Measurements from ENCODE around the gene FBL. TPM values are rescaled to one million over a fixed set of nuclear protein-coding genes. Genes with fewer than 3 reads are reported as not detected.
"Not testable (repeated sequence)": the region's sequence is repeated elsewhere in the genome, so short reads cannot be mapped to it uniquely, and the experiment has no call there.

Gene FBL
- total RNA-seq, 2 donors from 2014 or later, result 482 to 499 TPM

- H3K27me3 Mint-ChIP-seq (ENCODE audit: low read depth), result no peaks in the 10 kb centered on the region
- ATAC-seq (replicated peaks in 1 of 2), result no peak
- peaks cover 10% of the 10 kb centered on the region for H3K4me1 Mint-ChIP-seq (ENCODE audit: low read depth)
- DNase-seq, result no peak
- H3K27ac Mint-ChIP-seq, result no peak overlapping the region
- H3K36me3 Mint-ChIP-seq (ENCODE audit: insufficient read depth in 2 of 2), result no peaks in the 10 kb centered on the region
- H3K9me3 Mint-ChIP-seq, result no peaks in the 10 kb centered on the region
- no peak overlapping the region for H3K4me3 Mint-ChIP-seq
Observed at GRCh38 chr19:39823686-39824085, 22.5 kb downstream of the FBL start.

- Mint-ChIP-seq H3K27ac (no peak overlapping the region), H3K4me1 (ENCODE audit: low read depth) (peaks cover 10% of the 10 kb centered on the region), H3K4me3 (no peak overlapping the region), H3K27me3 (ENCODE audit: low read depth) (no peaks in the 10 kb centered on the region), H3K36me3 (ENCODE audit: insufficient read depth in 2 of 2) (peaks cover 0 to 2% of the 10 kb centered on the region in 2 donors), H3K9me3 (no peaks in the 10 kb centered on the region)
- DNase-seq, result no peak
- no peak for ATAC-seq (replicated peaks in 1 of 2)
Observed at GRCh38 chr19:39820696-39821095, 25.5 kb downstream of the FBL start.

GRCh38 chr19:39819786-39820185 lies 26.4 kb downstream of the FBL start:
- H3K27ac Mint-ChIP-seq, result no peak overlapping the region
- H3K36me3 Mint-ChIP-seq (ENCODE audit: insufficient read depth in 2 of 2), result peaks cover 0 to 2% of the 10 kb centered on the region in 2 donors
- peaks cover 10% of the 10 kb centered on the region for H3K4me1 Mint-ChIP-seq (ENCODE audit: low read depth)
- no peaks in the 10 kb centered on the region for H3K9me3 Mint-ChIP-seq
- no peak for ATAC-seq (replicated peaks in 1 of 2)
- no peak for DNase-seq
- H3K4me3 Mint-ChIP-seq, result no peak overlapping the region
- H3K27me3 Mint-ChIP-seq (ENCODE audit: low read depth), result no peaks in the 10 kb centered on the region

- Mint-ChIP-seq H3K27me3 (ENCODE audit: low read depth) (no peaks in the 10 kb centered on the region), H3K36me3 (ENCODE audit: insufficient read depth in 2 of 2) (peaks cover 0 to 2% of the 10 kb centered on the region in 2 donors), H3K4me1 (ENCODE audit: low read depth) (peaks cover 10% of the 10 kb centered on the region), H3K9me3 (no peaks in the 10 kb centered on the region), H3K27ac (no peak overlapping the region), H3K4me3 (no peak overlapping the region)
- ATAC-seq (replicated peaks in 1 of 2), result peak; percentile 36 to 53
- DNase-seq, result no peak
Observed at GRCh38 chr19:39818626-39819097, 27.5 kb downstream of the FBL start.

GRCh38 chr19:39817888-39818561 lies 28.2 kb downstream of the FBL start:
- Mint-ChIP-seq H3K27ac (no peak overlapping the region), H3K4me3 (no peak overlapping the region), H3K4me1 (ENCODE audit: low read depth) (peaks cover 10% of the 10 kb centered on the region), H3K36me3 (ENCODE audit: insufficient read depth in 2 of 2) (peaks cover 0 to 2% of the 10 kb centered on the region in 2 donors), H3K9me3 (no peaks in the 10 kb centered on the region), H3K27me3 (ENCODE audit: low read depth) (no peaks in the 10 kb centered on the region)
- DNase-seq, result no peak
- no peak for ATAC-seq (replicated peaks in 1 of 2)

- peaks cover 10% of the 10 kb centered on the region for H3K4me1 Mint-ChIP-seq (ENCODE audit: low read depth)
- H3K9me3 Mint-ChIP-seq, result no peaks in the 10 kb centered on the region
- H3K27ac Mint-ChIP-seq, result no peak overlapping the region
- ATAC-seq (replicated peaks in 1 of 2) (no peak), DNase-seq (no peak)
- no peak overlapping the region for H3K4me3 Mint-ChIP-seq
- H3K36me3 Mint-ChIP-seq (ENCODE audit: insufficient read depth in 2 of 2), result peaks cover 0 to 2% of the 10 kb centered on the region in 2 donors
- no peaks in the 10 kb centered on the region for H3K27me3 Mint-ChIP-seq (ENCODE audit: low read depth)
Observed at GRCh38 chr19:39816287-39817048, 29.7 kb downstream of the FBL start.

GRCh38 chr19:39814595-39814994 lies 31.6 kb downstream of the FBL start:
- Mint-ChIP-seq H3K36me3 (ENCODE audit: insufficient read depth in 2 of 2) (peaks cover 0 to 2% of the 10 kb centered on the region in 2 donors), H3K4me3 (no peak overlapping the region), H3K27ac (no peak overlapping the region), H3K4me1 (ENCODE audit: low read depth) (peaks cover 9% of the 10 kb centered on the region), H3K27me3 (ENCODE audit: low read depth) (no peaks in the 10 kb centered on the region), H3K9me3 (peaks cover 0 to under 1% of the 10 kb centered on the region in 2 donors)
- DNase-seq (no peak), ATAC-seq (replicated peaks in 1 of 2) (no peak)

GRCh38 chr19:39814111-39814510 lies 32.1 kb downstream of the FBL start:
- DNase-seq; H3K4me3 Mint-ChIP-seq; H3K4me1 Mint-ChIP-seq (ENCODE audit: low read depth); ATAC-seq (replicated peaks in 1 of 2); H3K27me3 Mint-ChIP-seq (ENCODE audit: low read depth); H3K9me3 Mint-ChIP-seq; H3K36me3 Mint-ChIP-seq (ENCODE audit: insufficient read depth in 2 of 2); H3K27ac Mint-ChIP-seq: not testable (repeated sequence)

GRCh38 chr19:39813264-39813993 lies 32.8 kb downstream of the FBL start:
- Mint-ChIP-seq H3K27ac (no peak overlapping the region), H3K4me1 (ENCODE audit: low read depth) (no peaks in the 10 kb centered on the region), H3K9me3 (peaks cover 0 to 1% of the 10 kb centered on the region in 2 donors), H3K27me3 (ENCODE audit: low read depth) (no peaks in the 10 kb centered on the region), H3K36me3 (ENCODE audit: insufficient read depth in 2 of 2) (peaks cover 0 to 2% of the 10 kb centered on the region in 2 donors), H3K4me3 (no peak overlapping the region)
- ATAC-seq (replicated peaks in 1 of 2) (no peak), DNase-seq (no peak)

- H3K9me3 Mint-ChIP-seq, result peaks cover 1 to 2% of the 10 kb centered on the region in 2 donors
- H3K27me3 Mint-ChIP-seq (ENCODE audit: low read depth), result no peaks in the 10 kb centered on the region
- no peaks in the 10 kb centered on the region for H3K36me3 Mint-ChIP-seq (ENCODE audit: insufficient read depth in 2 of 2)
- H3K4me3 Mint-ChIP-seq, result no peak overlapping the region
- no peaks in the 10 kb centered on the region for H3K4me1 Mint-ChIP-seq (ENCODE audit: low read depth)
- H3K27ac Mint-ChIP-seq, result no peak overlapping the region
- ATAC-seq (replicated peaks in 1 of 2) (no peak), DNase-seq (no peak)
Observed at GRCh38 chr19:39811064-39811463, 35.1 kb downstream of the FBL start.

GRCh38 chr19:39810424-39810823 lies 35.8 kb downstream of the FBL start:
- Mint-ChIP-seq H3K27ac (no peak overlapping the region), H3K27me3 (ENCODE audit: low read depth) (no peaks in the 10 kb centered on the region), H3K4me1 (ENCODE audit: low read depth) (no peaks in the 10 kb centered on the region), H3K4me3 (no peak overlapping the region), H3K36me3 (ENCODE audit: insufficient read depth in 2 of 2) (peaks cover 0 to 1% of the 10 kb centered on the region in 2 donors), H3K9me3 (peaks cover 1 to 2% of the 10 kb centered on the region in 2 donors)
- DNase-seq (no peak), ATAC-seq (replicated peaks in 1 of 2) (no peak)

GRCh38 chr19:39809368-39809767 lies 36.8 kb downstream of the FBL start:
- Mint-ChIP-seq H3K27ac (no peak overlapping the region), H3K27me3 (ENCODE audit: low read depth) (peaks cover under 1% of the 10 kb centered on the region), H3K9me3 (peaks cover 1 to 2% of the 10 kb centered on the region in 2 donors), H3K36me3 (ENCODE audit: insufficient read depth in 2 of 2) (peaks cover 0 to 1% of the 10 kb centered on the region in 2 donors), H3K4me3 (no peak overlapping the region), H3K4me1 (ENCODE audit: low read depth) (no peaks in the 10 kb centered on the region)
- DNase-seq, result no peak
- ATAC-seq (replicated peaks in 1 of 2), result no peak

- H3K27me3 Mint-ChIP-seq (ENCODE audit: low read depth); H3K4me1 Mint-ChIP-seq (ENCODE audit: low read depth); H3K9me3 Mint-ChIP-seq; ATAC-seq (replicated peaks in 1 of 2); H3K27ac Mint-ChIP-seq; DNase-seq; H3K4me3 Mint-ChIP-seq; H3K36me3 Mint-ChIP-seq (ENCODE audit: insufficient read depth in 2 of 2): not testable (repeated sequence)
Observed at GRCh38 chr19:39808688-39809087, 37.5 kb downstream of the FBL start.

Data from activated T-cell treated with anti-CD3 and anti-CD28 coated beads, Interleukin-2, amount 50 U/mL, for 72 hours (primary cell).